Head of caudate nucleus (tissue), 42 donors: ENCODE data around the gene DCT.
A peak's percentile ranks its signal among the peaks of the same experiment; 100 is the strongest.

Experiments
- DNase-seq, 42 donors: peaks; one replicate each; pipeline versions ENCODE4 v3.0.0 to v3.0.0-alpha.2; 2020 to 2021; ENCODE audit warnings: mixed read lengths in 7 of 42
- intact Hi-C: fragments of 100-400 bp; cut with DNase I; formaldehyde crosslinking; loops from one replicate; pipeline ENCODE4 v1.15.0; 2022

Gene DCT

DNA sequence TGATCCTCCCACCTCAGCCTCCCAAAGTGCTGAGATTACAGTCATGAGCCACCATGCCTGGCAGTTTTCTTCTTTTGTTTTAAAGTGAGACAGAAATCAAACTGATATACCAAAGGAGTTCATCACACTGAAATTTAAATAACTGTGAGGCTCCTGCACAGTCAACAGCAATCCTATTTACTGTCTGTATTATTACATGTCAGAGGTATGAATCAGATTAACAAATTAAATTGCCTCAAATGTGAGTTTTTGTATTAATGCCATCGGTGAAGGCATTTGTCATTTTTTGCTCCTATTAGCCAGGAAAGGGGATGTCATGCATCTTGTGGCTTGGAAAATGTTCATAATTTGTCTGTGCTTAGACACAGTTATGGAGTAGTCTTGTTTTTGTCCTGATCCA is 20.4 kb downstream of the DCT start:
- no peak for DNase-seq
- intact Hi-C loops = no loop called here

- no peak for DNase-seq
- intact Hi-C loops = no loop called here
Measured at GRCh38 chr13:94455414-94455813, 24.1 kb downstream of the DCT start.

GRCh38 chr13:94454906-94455305 is 24.6 kb downstream of the DCT start:
- intact Hi-C loops = no loop called here
- DNase-seq = no peak

- intact Hi-C loops = no loop called here
- no peak for DNase-seq
Measured at GRCh38 chr13:94454334-94454733, 25.1 kb downstream of the DCT start.

DNA sequence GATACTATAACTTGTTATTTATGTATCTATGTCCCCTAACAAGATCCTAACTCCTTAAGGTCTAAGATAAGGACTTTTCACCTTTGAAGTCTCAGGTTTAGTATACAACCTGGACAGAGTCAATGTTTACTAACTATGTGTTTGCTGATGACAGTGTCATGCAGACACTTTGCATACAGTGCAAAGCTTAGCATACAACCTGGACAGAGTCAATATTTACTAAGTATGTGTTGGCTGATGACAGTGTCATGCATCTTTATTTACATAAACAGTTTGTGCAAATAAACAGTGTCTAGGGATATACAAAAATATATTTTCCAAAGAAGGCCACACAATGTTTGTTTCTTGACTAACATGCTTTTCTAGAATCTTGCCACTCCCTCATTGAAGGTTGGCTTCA is 34.7 kb downstream of the DCT start:
- no peak for DNase-seq
- intact Hi-C loops = no loop called here

- peak in 1 of 42 donors; percentile 20 for DNase-seq
- intact Hi-C loops = loop anchor here (2.0 to 10.0 kb wide), 2 partner anchors 181 to 719 kb away; no protein-coding TSS in a partner anchor
Measured at GRCh38 chr13:94435604-94436226, 43.8 kb downstream of the DCT start.

DNA sequence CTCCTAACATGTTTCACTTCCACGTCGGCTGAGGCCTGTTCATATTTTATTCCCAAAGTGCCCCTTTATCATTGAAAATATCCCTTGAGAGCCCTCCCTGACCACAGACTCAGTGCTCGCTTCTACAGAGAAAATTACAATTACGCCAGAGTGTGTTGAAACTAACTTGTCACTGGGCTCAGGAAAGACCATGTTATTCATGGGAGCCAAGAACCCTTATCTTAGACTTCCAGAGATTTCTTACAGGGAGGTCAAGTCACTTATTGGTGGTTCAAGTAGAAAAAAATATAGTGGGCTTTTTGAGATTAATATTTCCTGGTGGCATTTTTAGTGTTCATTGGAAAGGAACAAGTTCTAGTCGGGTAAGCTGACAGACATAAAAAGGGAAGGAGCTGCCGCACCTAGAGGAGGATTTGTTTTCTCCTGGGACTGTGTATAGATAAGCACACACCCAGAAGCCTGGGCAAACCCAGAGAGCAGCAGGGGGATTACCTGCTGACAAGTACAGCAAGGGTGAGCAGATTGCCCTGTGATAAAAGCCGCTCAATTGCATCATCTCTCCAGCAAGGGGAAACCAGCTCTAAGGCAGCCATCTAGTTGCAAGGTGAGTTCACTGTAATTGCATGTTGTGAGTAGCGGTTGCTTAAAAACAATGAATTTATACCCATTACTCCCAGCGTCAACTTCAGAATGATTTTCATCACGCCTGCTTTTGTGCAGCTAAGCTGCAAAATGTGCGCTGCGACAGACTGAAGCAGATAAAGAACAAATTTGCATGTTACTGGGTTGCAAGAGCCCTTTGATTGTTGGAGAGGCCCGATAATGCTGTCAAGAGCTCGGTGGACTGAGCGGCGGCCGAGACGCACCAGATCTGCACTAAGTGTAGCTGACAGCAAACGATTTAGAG is 46.2 kb downstream of the DCT start:
- peak in 15 of 42 donors; percentile 3 to 40 (median 14) for DNase-seq
- intact Hi-C loops = loop anchor here (10.0 kb wide), 1 partner anchor 721 kb away; no protein-coding TSS in a partner anchor

GRCh38 chr13:94431987-94432386 is 47.5 kb downstream of the DCT start:
- no peak for DNase-seq
- intact Hi-C loops = loop anchor here (10.0 kb wide), 1 partner anchor 723 kb away; no protein-coding TSS in a partner anchor

- intact Hi-C loops = loop anchor here (10.0 kb wide), 1 partner anchor 723 kb away; no protein-coding TSS in a partner anchor
- DNase-seq = peak in 1 of 42 donors; percentile 8
Measured at GRCh38 chr13:94431574-94431973, 47.9 kb downstream of the DCT start.

GRCh38 chr13:94427313-94427953 is 52.0 kb downstream of the DCT start:
- intact Hi-C loops = no loop called here
- DNase-seq = no peak

DNA sequence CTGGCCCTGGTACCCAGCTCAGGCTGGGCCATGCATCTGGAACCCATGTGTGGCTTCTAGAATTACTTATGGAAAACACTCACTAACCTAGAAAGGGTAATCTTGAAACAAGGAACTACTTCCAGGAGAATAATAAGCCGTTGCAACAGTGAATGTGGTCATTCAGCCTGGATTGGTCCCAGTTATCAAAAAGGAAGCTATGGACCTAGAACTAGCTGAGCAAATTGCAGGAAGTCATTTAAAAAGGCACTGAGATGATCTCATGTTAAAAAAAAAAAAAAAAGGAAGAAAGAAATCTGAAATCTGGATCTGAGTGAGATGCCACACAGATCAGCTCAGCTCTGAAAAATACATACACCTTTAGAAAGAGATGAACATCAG is 59.6 kb downstream of the DCT start:
- intact Hi-C loops = no loop called here
- no peak for DNase-seq

GRCh38 chr13:94419304-94419924 is 60.1 kb downstream of the DCT start:
- intact Hi-C loops = no loop called here
- no peak for DNase-seq

GRCh38 chr13:94417294-94417693 is 62.2 kb downstream of the DCT start:
- DNase-seq = no peak
- intact Hi-C loops = no loop called here

- DNase-seq = no peak
Measured at GRCh38 chr13:94416454-94417080, 62.9 kb downstream of the DCT start.

DNA sequence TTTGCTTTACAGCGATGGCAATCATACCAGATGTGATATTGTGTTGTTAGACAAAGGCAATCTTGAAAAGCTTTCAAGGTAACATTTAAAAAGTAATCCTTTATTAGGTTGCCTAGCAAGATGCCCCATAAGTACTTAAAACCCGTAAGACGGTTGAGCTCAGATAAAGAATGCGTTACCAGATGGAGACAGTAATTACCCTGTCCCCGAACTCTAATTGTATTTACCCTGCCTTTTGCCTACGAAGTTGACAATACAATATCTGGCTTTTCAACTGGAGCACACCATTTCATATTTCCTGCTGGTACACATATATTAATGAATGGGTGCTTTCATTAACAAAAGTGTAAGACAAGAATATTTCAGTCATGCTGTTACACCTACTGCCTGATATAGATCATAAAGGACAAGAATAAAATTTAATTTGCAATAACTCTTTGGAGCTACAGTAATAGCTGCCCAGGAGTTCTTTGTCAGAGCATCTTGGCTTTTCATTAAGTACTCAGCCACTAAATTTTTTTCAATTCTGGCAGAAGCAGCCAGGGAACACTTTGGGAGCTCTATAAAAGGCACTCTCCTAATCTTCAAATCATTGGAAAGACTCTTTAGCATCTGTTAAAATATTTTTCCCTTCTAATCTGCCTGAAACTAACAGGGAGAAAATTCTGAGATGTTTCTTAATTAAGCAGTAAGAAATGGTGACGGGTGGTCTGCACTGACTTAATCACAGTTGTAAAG is 63.8 kb downstream of the DCT start:
- no peak for DNase-seq
- intact Hi-C loops = no loop called here

More at GRCh38 chr13:94416454-94417080, 62.9 kb downstream of the DCT start:
- intact Hi-C loops = no loop called here

DNA sequence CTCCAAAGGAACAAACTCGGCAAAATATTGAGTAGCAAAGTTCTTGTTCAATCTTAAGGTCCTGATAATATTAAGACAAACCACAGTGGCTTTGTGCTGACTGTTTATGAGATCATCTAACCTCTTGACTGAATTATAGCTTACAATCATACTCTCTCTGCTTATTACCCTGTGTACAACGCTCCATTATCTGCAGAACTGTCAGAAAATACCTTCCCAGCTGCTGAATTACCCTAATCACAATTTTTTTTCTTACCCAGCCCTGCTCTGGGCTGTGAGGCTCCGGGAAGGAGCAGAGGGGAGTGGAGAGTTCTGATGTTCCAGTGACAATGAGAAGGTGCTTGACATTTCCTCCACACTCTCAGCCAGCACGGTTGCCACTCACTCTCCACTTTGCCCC is 64.8 kb downstream of the DCT start:
- DNase-seq = no peak
- intact Hi-C loops = no loop called here

DNA sequence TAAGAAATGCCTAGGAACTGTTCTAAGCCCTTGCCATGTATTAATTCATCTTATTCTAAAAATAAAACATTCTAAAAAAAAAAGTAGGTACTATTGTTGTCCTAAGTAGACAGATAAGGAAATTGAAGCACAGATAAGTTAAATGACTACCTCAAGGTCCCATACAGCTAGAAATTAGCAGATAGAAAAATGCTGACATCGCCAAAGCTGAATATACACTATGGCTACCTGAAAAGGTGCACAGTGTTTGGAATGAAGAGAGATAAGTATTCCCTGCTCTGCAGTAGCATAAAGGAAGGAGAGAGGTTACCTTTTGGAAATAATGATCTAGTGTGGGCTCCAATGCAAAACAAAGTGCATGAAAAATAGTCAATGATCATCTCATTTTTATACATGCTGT is 65.3 kb downstream of the DCT start:
- DNase-seq = no peak
- intact Hi-C loops = no loop called here

DNA sequence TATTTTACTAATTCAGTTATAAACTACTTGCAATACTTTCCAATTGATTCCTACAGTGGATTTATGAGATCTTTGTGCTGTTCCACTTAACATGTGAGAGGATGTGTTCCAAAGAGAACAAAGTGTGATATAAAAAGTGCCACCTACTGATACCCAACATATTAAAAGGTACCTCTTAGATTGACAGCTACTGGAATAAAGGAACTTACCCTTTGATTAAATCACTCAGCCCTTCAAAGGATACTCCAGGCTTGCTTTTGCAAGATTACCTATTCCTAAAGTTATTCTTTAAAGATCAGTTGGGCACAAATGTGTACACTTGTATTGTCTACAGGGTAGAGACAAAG is 65.9 kb downstream of the DCT start:
- intact Hi-C loops = no loop called here
- no peak for DNase-seq
